ENCODE results near the gene FOCAD.

GRCh38 chr9:20914556-20914955 is 230.5 kb downstream of the FOCAD start:
- TF ChIP-seq, protein P1, sequence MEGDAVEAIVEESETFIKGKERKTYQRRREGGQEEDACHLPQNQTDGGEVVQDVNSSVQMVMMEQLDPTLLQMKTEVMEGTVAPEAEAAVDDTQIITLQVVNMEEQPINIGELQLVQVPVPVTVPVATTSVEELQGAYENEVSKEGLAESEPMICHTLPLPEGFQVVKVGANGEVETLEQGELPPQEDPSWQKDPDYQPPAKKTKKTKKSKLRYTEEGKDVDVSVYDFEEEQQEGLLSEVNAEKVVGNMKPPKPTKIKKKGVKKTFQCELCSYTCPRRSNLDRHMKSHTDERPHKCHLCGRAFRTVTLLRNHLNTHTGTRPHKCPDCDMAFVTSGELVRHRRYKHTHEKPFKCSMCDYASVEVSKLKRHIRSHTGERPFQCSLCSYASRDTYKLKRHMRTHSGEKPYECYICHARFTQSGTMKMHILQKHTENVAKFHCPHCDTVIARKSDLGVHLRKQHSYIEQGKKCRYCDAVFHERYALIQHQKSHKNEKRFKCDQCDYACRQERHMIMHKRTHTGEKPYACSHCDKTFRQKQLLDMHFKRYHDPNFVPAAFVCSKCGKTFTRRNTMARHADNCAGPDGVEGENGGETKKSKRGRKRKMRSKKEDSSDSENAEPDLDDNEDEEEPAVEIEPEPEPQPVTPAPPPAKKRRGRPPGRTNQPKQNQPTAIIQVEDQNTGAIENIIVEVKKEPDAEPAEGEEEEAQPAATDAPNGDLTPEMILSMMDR (IDR thresholded peaks at IDR 0.05) = no peak
- TF ChIP-seq EZH2 (IDR thresholded peaks at IDR 0.05) = no peak

All from neural progenitor cell (in vitro differentiated cells).